Measurements from ENCODE around the gene MARCHF3. TPM values are rescaled to one million over a fixed set of nuclear protein-coding genes. Genes with fewer than 3 reads are reported as not detected.

The MARCHF3 gene
- total RNA-seq: 3.0 and 4.2 TPM in 2 replicates

GRCh38 chr5:127030259-127031146 lies at the start of gene MARCHF3:
Gene MARCHF3, minus strand, starts transcription at chr5:127030558. Its CDS starts 112,387 bp downstream, at chr5:126918171.

GRCh38 chr5:127072861-127073846 lies 42.8 kb upstream of the MARCHF3 start, which contains the start of gene C5orf63:
Gene C5orf63, minus strand, starts transcription at chr5:127073502. Its CDS starts 14,507 bp downstream, at chr5:127058995.

Other genes starting within 250 kb of the MARCHF3 start
- 2.0 and 2.2 TPM in 2 replicates for gene C5orf63, start 42.9 kb upstream of the MARCHF3 start, total RNA-seq